ENCODE data around the gene MAML3.

- TF ChIP-seq POLR2A (IDR thresholded peaks at IDR 0.05) = no peak
- TF ChIP-seq EP300 (IDR thresholded peaks at IDR 0.05) = no peak
- no peak for TF ChIP-seq CTCF (IDR thresholded peaks at IDR 0.05)
Measured at GRCh38 chr4:139696491-139696890, 457.5 kb downstream of the MAML3 start.
